Activated B cell treated with CpG ODN at 0.5 μM for 24 hours (primary cell): ENCODE results near the gene GALNT10. TPM values are rescaled to one million over a fixed set of nuclear protein-coding genes. Genes with fewer than 3 reads are reported as not detected.

Source experiments
- ATAC-seq: fragments of 200-7000 bp; cut with Tn5 transposase; one replicate; pipeline ENCODE4 v1.10.0; 2021; ENCODE audit warnings: low read depth, mild to moderate bottlenecking, moderate library complexity
- CTCF ChIA-PET: fragments of 350-600 bp; sonication (Branson Sonifier 250); formaldehyde crosslinking; loops from one replicate; lab custom pipeline; 2021; ENCODE audit warnings: antibody characterized with exemption; lab: Charles Lee
- POLR2A ChIA-PET: fragments of 350-600 bp; sonication (Branson Sonifier 250); formaldehyde crosslinking; loops from one replicate; lab custom pipeline; 2021; ENCODE audit warnings: antibody characterized with exemption; lab: Charles Lee
- DNase-seq: peaks from one replicate; pipeline ENCODE4 v3.0.0; 2022
- H3K27ac Mint-ChIP-seq: one replicate; pipeline ENCODE4 v1.8.0; 2020; ENCODE audit warnings: mixed read lengths
- H3K27me3 Mint-ChIP-seq: one replicate; pipeline ENCODE4 v1.8.0; 2021; ENCODE audit warnings: mixed read lengths
- H3K36me3 Mint-ChIP-seq: one replicate; pipeline ENCODE4 v1.8.0; 2021; ENCODE audit warnings: low read depth, mixed read lengths
- H3K4me1 Mint-ChIP-seq: one replicate; pipeline ENCODE4 v1.8.0; 2021; ENCODE audit warnings: mixed read lengths
- H3K4me3 Mint-ChIP-seq: one replicate; pipeline ENCODE4 v1.8.0; 2020; ENCODE audit warnings: mild to moderate bottlenecking, mixed read lengths
- H3K9me3 Mint-ChIP-seq: one replicate; pipeline ENCODE4 v1.8.0; 2020; ENCODE audit warnings: mixed read lengths
- intact Hi-C: fragments of 100-400 bp; cut with micrococcal nuclease; formaldehyde crosslinking; loops from one replicate; pipeline ENCODE4 v1.15.1; 2024
- total RNA-seq: library from RNA; stranded (reverse); gene quantifications from 2 replicates; pipeline ENCODE4 v1.2.3, GENCODE V29; 2022
- TF ChIP-seq, protein P1 (sequence below): fragments of 200-600 bp; IDR thresholded peaks from one replicate; pipeline ENCODE4 v1.8.0; 2022; ENCODE audit warnings: antibody characterized with exemption, mild to moderate bottlenecking

Gene GALNT10
- total RNA-seq, 1 donor from 2014 or later: 41.5 TPM

DNA sequence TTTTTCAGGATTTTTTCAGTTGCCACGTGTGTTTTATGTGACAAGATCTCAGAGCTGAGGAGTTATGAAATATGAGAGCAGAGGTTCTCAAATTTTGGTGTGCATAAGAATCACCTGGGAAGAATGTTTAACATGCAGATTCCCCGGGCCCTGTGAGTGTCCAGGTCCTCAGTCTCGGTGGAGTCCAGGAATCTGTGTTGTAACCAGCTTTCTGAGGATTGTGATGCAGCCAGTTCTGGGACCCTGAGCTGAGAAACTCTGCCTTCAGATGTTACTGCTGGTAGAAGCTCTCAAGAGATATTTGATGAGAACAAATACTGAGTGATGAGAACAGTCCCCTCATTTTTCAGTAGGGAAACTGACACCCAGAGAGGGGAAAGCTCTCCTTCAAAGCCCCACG, 152.4 kb downstream of the GALNT10 start:
- Mint-ChIP-seq H3K4me3 (no peak overlapping the region), H3K36me3 (peaks cover 44% of the 10 kb centered on the region), H3K27ac (no peak overlapping the region), H3K9me3 (no peaks in the 10 kb centered on the region), H3K4me1 (peaks cover 10% of the 10 kb centered on the region), H3K27me3 (no peaks in the 10 kb centered on the region)
- ChIA-PET CTCF (no interaction called here), POLR2A (interaction anchor here (0.6 kb wide), 1 partner anchor 72 kb away, joined by 7 read pairs; no protein-coding TSS in a partner anchor)
- DNase-seq (no peak), ATAC-seq (no peak)
- TF ChIP-seq, protein P1, sequence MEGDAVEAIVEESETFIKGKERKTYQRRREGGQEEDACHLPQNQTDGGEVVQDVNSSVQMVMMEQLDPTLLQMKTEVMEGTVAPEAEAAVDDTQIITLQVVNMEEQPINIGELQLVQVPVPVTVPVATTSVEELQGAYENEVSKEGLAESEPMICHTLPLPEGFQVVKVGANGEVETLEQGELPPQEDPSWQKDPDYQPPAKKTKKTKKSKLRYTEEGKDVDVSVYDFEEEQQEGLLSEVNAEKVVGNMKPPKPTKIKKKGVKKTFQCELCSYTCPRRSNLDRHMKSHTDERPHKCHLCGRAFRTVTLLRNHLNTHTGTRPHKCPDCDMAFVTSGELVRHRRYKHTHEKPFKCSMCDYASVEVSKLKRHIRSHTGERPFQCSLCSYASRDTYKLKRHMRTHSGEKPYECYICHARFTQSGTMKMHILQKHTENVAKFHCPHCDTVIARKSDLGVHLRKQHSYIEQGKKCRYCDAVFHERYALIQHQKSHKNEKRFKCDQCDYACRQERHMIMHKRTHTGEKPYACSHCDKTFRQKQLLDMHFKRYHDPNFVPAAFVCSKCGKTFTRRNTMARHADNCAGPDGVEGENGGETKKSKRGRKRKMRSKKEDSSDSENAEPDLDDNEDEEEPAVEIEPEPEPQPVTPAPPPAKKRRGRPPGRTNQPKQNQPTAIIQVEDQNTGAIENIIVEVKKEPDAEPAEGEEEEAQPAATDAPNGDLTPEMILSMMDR: no peak
- intact Hi-C loops: no loop called here

DNA sequence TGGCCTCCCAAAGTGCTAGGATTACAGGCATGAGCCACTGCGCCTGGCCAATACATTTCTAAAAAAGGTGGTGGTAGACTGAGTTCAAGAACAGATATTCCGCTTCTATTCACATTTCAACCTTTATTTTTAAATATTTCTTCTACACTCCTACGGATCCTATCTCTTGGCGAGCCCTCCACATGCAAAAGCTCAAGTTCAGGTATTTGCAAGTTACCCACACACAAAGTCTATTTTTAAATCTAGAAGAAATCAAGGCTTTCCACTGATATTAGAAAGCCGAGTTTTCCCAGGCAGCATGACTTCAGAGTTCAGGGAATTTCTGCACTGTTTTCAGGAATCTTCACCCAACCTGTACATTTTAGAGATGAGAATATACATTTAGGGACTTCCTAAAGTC, 153.9 kb downstream of the GALNT10 start:
- intact Hi-C loops: no loop called here
- TF ChIP-seq, protein P1: no peak
- ChIA-PET POLR2A (no interaction called here), CTCF (no interaction called here)
- H3K4me1 Mint-ChIP-seq: peaks cover 10% of the 10 kb centered on the region
- peaks cover 31% of the 10 kb centered on the region for H3K36me3 Mint-ChIP-seq
- ATAC-seq (no peak), DNase-seq (no peak)
- no peaks in the 10 kb centered on the region for H3K27me3 Mint-ChIP-seq
- H3K27ac Mint-ChIP-seq: no peak overlapping the region
- no peak overlapping the region for H3K4me3 Mint-ChIP-seq
- H3K9me3 Mint-ChIP-seq: no peaks in the 10 kb centered on the region

DNA sequence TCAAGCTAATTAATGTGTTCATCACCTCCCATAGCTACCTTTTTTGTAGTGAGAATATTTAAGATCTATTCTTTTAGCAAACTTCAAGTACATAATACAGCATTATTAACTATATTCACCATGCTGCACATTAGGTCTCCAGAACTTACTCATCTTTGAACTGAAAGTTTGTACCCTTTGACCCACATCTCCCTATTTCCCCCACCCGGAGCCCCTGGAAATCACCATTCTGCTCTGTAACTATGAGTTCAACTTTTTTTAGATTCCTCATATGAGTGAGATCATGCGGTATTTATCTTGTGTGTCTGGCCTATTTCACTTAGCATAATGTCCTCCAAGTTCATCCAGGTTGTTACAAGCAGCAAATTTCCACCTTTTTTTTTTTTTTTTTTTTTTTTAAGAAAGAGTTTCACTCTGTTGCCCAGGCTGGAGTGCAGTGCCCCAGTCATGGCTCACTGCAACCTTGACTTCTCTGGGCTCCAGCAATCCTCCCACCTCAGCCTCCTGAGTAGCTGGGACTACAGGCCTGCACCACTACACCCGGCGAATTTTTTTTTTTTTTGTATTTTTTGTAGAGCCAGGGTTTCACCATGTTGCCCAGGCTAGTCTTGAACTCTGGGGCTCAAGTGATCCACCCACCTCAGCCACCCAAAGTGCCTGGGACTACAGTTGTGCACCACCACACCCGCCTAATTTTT, 154.9 kb downstream of the GALNT10 start:
- ATAC-seq (no peak), DNase-seq (no peak)
- TF ChIP-seq, protein P1: no peak
- Mint-ChIP-seq H3K4me3 (no peak overlapping the region), H3K27me3 (no peaks in the 10 kb centered on the region), H3K4me1 (peaks cover 10% of the 10 kb centered on the region), H3K36me3 (peaks cover 27% of the 10 kb centered on the region), H3K9me3 (no peaks in the 10 kb centered on the region), H3K27ac (no peak overlapping the region)
- intact Hi-C loops: no loop called here
- POLR2A ChIA-PET: no interaction called here
- CTCF ChIA-PET: no interaction called here

DNA sequence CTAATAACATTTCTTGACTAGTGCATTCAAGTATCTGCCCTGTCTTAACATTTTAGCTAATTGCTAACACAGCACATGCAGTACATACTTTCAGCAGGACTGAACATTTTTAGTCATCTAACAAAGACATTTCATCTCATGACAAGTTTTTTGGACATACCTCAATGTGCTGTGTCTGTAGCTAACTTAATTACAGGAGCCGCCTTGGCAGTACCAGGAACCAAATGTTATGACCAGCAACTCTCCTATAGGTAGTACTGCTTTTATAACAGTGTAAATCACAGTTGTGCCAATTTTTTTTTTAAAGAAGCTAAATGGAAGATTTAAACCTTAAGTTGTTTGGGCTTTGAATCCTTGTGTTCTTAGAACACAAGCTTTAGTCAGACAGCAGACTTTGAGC, 155.9 kb downstream of the GALNT10 start:
- Mint-ChIP-seq H3K27me3 (no peaks in the 10 kb centered on the region), H3K4me1 (peaks cover 10% of the 10 kb centered on the region), H3K4me3 (no peak overlapping the region), H3K9me3 (no peaks in the 10 kb centered on the region), H3K27ac (no peak overlapping the region), H3K36me3 (peaks cover 30% of the 10 kb centered on the region)
- TF ChIP-seq, protein P1: no peak
- DNase-seq (no peak), ATAC-seq (no peak)
- intact Hi-C loops: no loop called here
- CTCF ChIA-PET: no interaction called here
- POLR2A ChIA-PET: no interaction called here

DNA sequence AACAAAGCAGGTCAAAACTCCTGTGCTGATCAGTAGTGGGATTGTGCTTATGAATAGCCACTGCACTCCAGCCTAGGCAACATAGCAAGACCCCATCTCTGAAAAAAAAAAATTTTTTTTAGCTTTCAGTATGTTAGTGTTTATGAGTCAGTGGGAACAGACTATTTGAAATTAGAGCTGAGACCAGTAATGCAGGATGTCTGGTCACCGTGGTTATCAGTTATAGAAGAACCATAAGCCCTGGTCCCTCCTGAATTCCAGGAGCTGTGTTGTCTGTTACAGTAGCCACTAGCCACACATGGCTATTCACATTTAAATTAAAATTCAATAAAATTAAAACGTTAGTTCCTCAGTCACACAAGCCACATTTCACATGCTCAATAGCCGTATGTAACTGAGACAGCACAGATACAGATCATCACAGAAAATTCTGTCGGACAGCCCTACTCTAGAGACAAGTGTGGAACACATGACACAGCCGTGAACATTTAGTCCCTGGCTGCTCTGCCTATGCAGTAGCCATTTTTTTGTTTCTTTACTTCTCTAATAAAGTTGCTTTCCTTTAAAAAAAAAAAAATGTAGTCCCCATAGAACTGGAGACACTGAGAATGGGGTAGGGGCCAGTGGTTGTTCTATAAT, 159.2 kb downstream of the GALNT10 start:
- POLR2A ChIA-PET: interaction anchor here (0.7 kb wide), 1 partner anchor 46 kb away, joined by 3 read pairs; no protein-coding TSS in a partner anchor
- H3K4me1 Mint-ChIP-seq: peaks cover 9% of the 10 kb centered on the region
- CTCF ChIA-PET: no interaction called here
- no peaks in the 10 kb centered on the region for H3K27me3 Mint-ChIP-seq
- H3K9me3 Mint-ChIP-seq: no peaks in the 10 kb centered on the region
- H3K36me3 Mint-ChIP-seq: peaks cover 21% of the 10 kb centered on the region
- no peak overlapping the region for H3K4me3 Mint-ChIP-seq
- TF ChIP-seq, protein P1: no peak
- DNase-seq (no peak), ATAC-seq (no peak)
- intact Hi-C loops: no loop called here
- no peak overlapping the region for H3K27ac Mint-ChIP-seq
